K562 (cell line): Measurements from ENCODE around the gene TNP1. TPM values are rescaled to one million over a fixed set of nuclear protein-coding genes. Genes with fewer than 3 reads are reported as not detected.
A peak's percentile ranks its signal among the peaks of the same experiment; 100 is the strongest.

Source experiments
- ATAC-seq: fragments of 200-7000 bp; cut with Tn5 transposase; 3 replicates; pipeline ENCODE4 v1.9.1; 2020; ENCODE audit warnings: moderate library complexity
- BruUV-seq: library from RNA; stranded (reverse); fragments of 400-500 nt; replicated peaks from 2 replicates; lab custom pipeline; 2021; lab: Mats Ljungman, UMichigan
- CTCF ChIA-PET: fragments of 300-600 bp; formaldehyde crosslinking; extraction: SDS; loops from one replicate; lab custom pipeline; 2021; ENCODE audit warnings: low intra/inter-chr PET ratio; lab: Yijun Ruan, JAX
- POLR2A ChIA-PET: fragments of 300-600, 350-650 bp; sonication (Branson Sonifier 250); formaldehyde crosslinking; extraction: SDS; loops from one replicate; lab custom pipeline; 2021; ENCODE audit warnings: antibody characterized with exemption, inconsistent platforms; lab: Yijun Ruan, JAX
- DNase-seq, 4 experiments: peaks; one replicate each; pipeline versions ENCODE4 v3.0.0 to v3.0.0-alpha.2; 2011 to 2018; ENCODE audit warnings: low spot score in 3 of 4, mixed read lengths in 3 of 4; ENCODE audit errors: extremely low read depth in 1 of 4
- FAIRE-seq: peaks from 2 replicates; lab custom pipeline; 2011; peaks lifted over from hg19 to GRCh38; lab: Jason Lieb, UNC
- H2AFZ ChIP-seq: 2 replicates; pipeline ENCODE4 v1.6.0; 2011; ENCODE audit warnings: low read depth, low read length, control low read depth, inconsistent platforms
- H3K27ac ChIP-seq: fragments of 200-600 bp; 3 replicates; pipeline ENCODE4 v1.8.0; 2011; ENCODE audit warnings: low read depth, mild to moderate bottlenecking, control low read depth, inconsistent platforms, low read length, moderate library complexity, mixed read lengths; ENCODE audit errors: extremely low read depth
- H3K27me3 ChIP-seq, 2 experiments: fragments of 300-600 bp in 1 of 2; 2 replicates in 1 of 2; 3 replicates in 1 of 2; pipeline versions ENCODE4 v1.6.0 to v1.8.0; 2011; ENCODE audit warnings: inconsistent platforms in 2 of 2, low read length in 2 of 2, mild to moderate bottlenecking in 1 of 2, mixed read lengths in 1 of 2, moderate library complexity in 1 of 2; ENCODE audit not compliant: control insufficient read depth in 2 of 2, insufficient read depth in 2 of 2
- H3K36me3 ChIP-seq: fragments of 300-600 bp; 3 replicates; pipeline ENCODE4 v1.8.0; 2011; ENCODE audit warnings: mild to moderate bottlenecking, low read length, inconsistent platforms; ENCODE audit not compliant: control insufficient read depth, insufficient read depth
- H3K4me1 ChIP-seq, 2 experiments: fragments of 200-600 bp in 1 of 2; replicated peaks in 1 of 2; 2 replicates in 1 of 2; 3 replicates in 1 of 2; pipeline versions ENCODE4 v1.5.1 to v1.8.0; 2011; ENCODE audit warnings: inconsistent platforms in 2 of 2, low read length in 2 of 2, mild to moderate bottlenecking in 1 of 2, mixed read lengths in 1 of 2, moderate library complexity in 1 of 2; ENCODE audit not compliant: control insufficient read depth in 2 of 2, insufficient read depth in 2 of 2
- H3K4me2 ChIP-seq: 2 replicates; pipeline ENCODE4 v1.6.1; 2011; ENCODE audit warnings: low read length, control low read depth, inconsistent platforms, mixed read lengths; ENCODE audit not compliant: insufficient read depth
- H3K4me3 ChIP-seq: fragments of 200-600 bp; sonication (generic), shearing (Covaris generic); 2 replicates; pipeline ENCODE4 v1.5.1; 2016; ENCODE audit warnings: control low read depth, inconsistent platforms
- H3K79me2 ChIP-seq: fragments of 200-600 bp; 3 replicates; pipeline ENCODE4 v1.8.0; 2011; ENCODE audit warnings: low read length, inconsistent platforms; ENCODE audit not compliant: control insufficient read depth, insufficient read depth
- H3K9ac ChIP-seq, 2 experiments: 2 replicates each; pipeline versions ENCODE4 v1.6.0 to v1.6.1; 2011; ENCODE audit warnings: low read depth in 2 of 2, low read length in 2 of 2, control low read depth in 1 of 2, inconsistent platforms in 1 of 2, mild to moderate bottlenecking in 1 of 2, mixed read lengths in 1 of 2; ENCODE audit not compliant: insufficient read depth in 1 of 2
- H3K9me1 ChIP-seq: one replicate; pipeline ENCODE4 v1.6.0; 2011; ENCODE audit warnings: inconsistent platforms, mild to moderate bottlenecking, low read length, moderate library complexity; ENCODE audit not compliant: control insufficient read depth, insufficient read depth
- H3K9me3 ChIP-seq: replicated peaks from 2 replicates; pipeline ENCODE4 v1.5.1; 2011; ENCODE audit warnings: low read depth, low read length, inconsistent platforms; ENCODE audit not compliant: control insufficient read depth, insufficient read depth
- H4K20me1 ChIP-seq: replicated peaks from 2 replicates; pipeline ENCODE4 v1.6.1; 2011; ENCODE audit warnings: low read length, inconsistent platforms, mixed read lengths; ENCODE audit not compliant: control insufficient read depth, insufficient read depth
- ARID1B ChIP-seq: fragments of 450-650 bp; IDR thresholded peaks from 2 replicates; pipeline ENCODE4 v1.6.1; 2016; ENCODE audit warnings: antibody characterized with exemption, mild to moderate bottlenecking, inconsistent platforms
- C11orf30 ChIP-seq: fragments of 450-650 bp; IDR thresholded peaks from 2 replicates; pipeline ENCODE4 v1.6.1; 2016; ENCODE audit warnings: low read depth, mild to moderate bottlenecking
- HDAC3 ChIP-seq: fragments of 450-650 bp; IDR thresholded peaks from 2 replicates; pipeline ENCODE4 v1.6.1; 2018; ENCODE audit warnings: borderline replicate concordance, mild to moderate bottlenecking, moderate library complexity; ENCODE audit not compliant: partially characterized antibody
- HNRNPL ChIP-seq: fragments of 200-400 bp; formaldehyde crosslinking; IDR thresholded peaks from 2 replicates; pipeline ENCODE4 v1.6.1; 2017; ENCODE audit warnings: low read depth, mild to moderate bottlenecking, low read length
- HOXB6 ChIP-seq: fragments of 250-450 bp; sonication (Bioruptor Pico); IDR thresholded peaks from 2 replicates; pipeline ENCODE4 v1.5.1; 2022; ENCODE audit warnings: mild to moderate bottlenecking, borderline replicate concordance
- MAFK ChIP-seq: IDR thresholded peaks from 2 replicates; pipeline ENCODE4 v1.6.1; 2011; ENCODE audit warnings: low read length, improper control_type of control experiment
- MIER1 ChIP-seq: fragments of 450-650 bp; IDR thresholded peaks from 2 replicates; pipeline ENCODE4 v1.6.1; 2016; ENCODE audit warnings: antibody characterized with exemption, mild to moderate bottlenecking, low read depth
- SRSF7 ChIP-seq: fragments of 200-400 bp; formaldehyde crosslinking; optimal IDR thresholded peaks from 2 replicates; pipeline ENCODE3; 2017; ENCODE audit warnings: mild to moderate bottlenecking, low read depth, low read length
- TAF7 ChIP-seq: fragments of 450-650 bp; IDR thresholded peaks from 2 replicates; pipeline ENCODE4 v1.6.1; 2016; ENCODE audit warnings: missing genetic modification characterization, missing compliant biosample characterization
- ZNF146 ChIP-seq: IDR thresholded peaks from one replicate; pipeline ENCODE4 v1.6.1; 2018; ENCODE audit warnings: missing compliant biosample characterization; ENCODE audit not compliant: unreplicated experiment
- ZNF23 ChIP-seq: fragments of 250-450 bp; sonication (Bioruptor Pico); IDR thresholded peaks from 2 replicates; pipeline ENCODE4 v1.4.0; 2020; ENCODE audit warnings: mild to moderate bottlenecking
- ZNF316 ChIP-seq: fragments of 450-650 bp; IDR thresholded peaks from 2 replicates; pipeline ENCODE4 v1.6.1; 2016
- WGBS: fragments of 100-300 bp; shearing (Covaris generic); methylation state at CpG from one replicate; pipeline ENCODE4 v1.1.6; 2016; ENCODE audit warnings: low coverage, mixed read lengths; ENCODE audit not compliant: insufficient coverage; ENCODE audit errors: missing lambda C conversion rate; 5-methylcytosine and 5-hydroxymethylcytosine counted together
- in situ Hi-C: fragments of 300-500 bp; cut with MboI; formaldehyde crosslinking; loops from 4 replicates; pipeline ENCODE4 v1.15.0; 2018; ENCODE audit warnings: inconsistent platforms, mixed read lengths
- intact Hi-C: fragments of 100-400 bp; cut with micrococcal nuclease; formaldehyde crosslinking; loops from 2 replicates; pipeline ENCODE4 v1.14.2; 2022
- polyA plus RNA-seq, 8 experiments: library from polyadenylated mRNA; depleted of rRNA in 4 of 8; stranded (reverse) in 5 of 8; unstranded in 3 of 8; fragments of >200 nt; fragmentation: Nextera tagmentation in 2 of 8; fragmentation: Illumina TruSeq in 1 of 8; extraction: Ambion mirVana in 2 of 8; extraction: Trizol in 1 of 8; gene quantifications; 2 replicates each; pipeline versions ENCODE4 v1.2.1 to v1.2.3, GENCODE V29; 2011 to 2014; ENCODE audit warnings: inconsistent platforms in 1 of 8, missing spikeins in 1 of 8
- total RNA-seq, 7 experiments: library from RNA; depleted of rRNA in 6 of 7; stranded (reverse); fragments of >200 nt in 6 of 7; fragmentation: Illumina TruSeq in 2 of 7; extraction: Trizol in 2 of 7; gene quantifications; 2 replicates each; pipeline versions ENCODE4 v1.2.1 to v1.2.3, GENCODE V29; 2011 to 2021; ENCODE audit warnings: low replicate concordance in 1 of 7

Gene TNP1
- total and polyA plus RNA-seq, 9 of the 15 experiments (the other 6 are each of a cell fraction or from before 2014, with no cell fraction given): not detected

DNA sequence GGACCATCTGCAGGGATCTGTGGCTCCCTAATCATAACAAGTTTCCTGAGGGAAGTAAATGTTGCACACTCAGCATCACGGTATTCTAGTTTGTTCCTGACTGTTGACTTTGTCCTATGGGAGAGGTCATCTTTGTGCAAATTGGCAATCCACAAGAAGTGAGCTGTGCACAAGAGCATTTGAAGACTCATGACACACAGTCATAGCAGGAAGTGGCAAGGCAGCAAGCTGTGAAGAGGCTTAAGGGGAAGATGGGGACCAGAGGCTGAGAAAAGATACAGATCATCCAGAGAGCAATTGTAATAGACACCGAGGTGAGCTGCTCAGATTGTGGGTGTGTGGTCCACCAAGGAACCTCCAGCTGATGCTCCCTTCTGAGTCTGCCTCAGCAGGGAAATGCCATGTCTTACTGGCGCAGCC is 2.7 kb downstream of the TNP1 start:
- Histone ChIP-seq H4K20me1 (no peaks in the 10 kb centered on the region), H3K4me1 (peaks cover 5 to 9% of the 10 kb centered on the region in 2 experiments; a peak in 3 of 5 replicates), H3K79me2 (no peaks in the 10 kb centered on the region), H2AFZ (no peak overlapping the region), H3K9me1 (no peaks in the 10 kb centered on the region), H3K9ac (no peak overlapping the region), H3K27ac (no peak overlapping the region), H3K4me3 (no peak overlapping the region), H3K4me2 (no peak overlapping the region), H3K9me3 (no peaks in the 10 kb centered on the region), H3K36me3 (no peaks in the 10 kb centered on the region), H3K27me3 (no peaks in the 10 kb centered on the region)
- 39% methylated on average over 3 of the region's 3 CpGs for WGBS
- ChIA-PET POLR2A (interaction anchor here (1.2 kb wide), 1 partner anchor 21 kb away, joined by 3 read pairs; no protein-coding TSS in a partner anchor), CTCF (no interaction called here)
- ATAC-seq (no peak), DNase-seq (no peak), FAIRE-seq (no peak)
- in situ Hi-C loops (no loop called here), intact Hi-C loops (no loop called here)
- TF ChIP-seq HDAC3 (no peak), TAF7 (tag) (no peak), C11orf30 (peak; percentile 63), MIER1 (no peak), HNRNPL (no peak), SRSF7 (no peak), ZNF146 (no peak), MAFK (no peak), ARID1B (no peak), ZNF316 (peak; percentile 59), ZNF23 (CRISPR knock-in tag) (no peak), HOXB6 (CRISPR knock-in tag) (no peak)
- BruUV-seq: no TSS peak
